Measurements from ENCODE around the gene ATG5.

Gene ATG5

GRCh38 chr6:106325336-106326178, at the start of gene ATG5:
TSS of gene ATG5 (minus strand) at chr6:106325760. CDS start at chr6:106316208, 9,552 bp downstream.
- peaks cover 4% of the 10 kb centered on the region; the same call in 1 of the 2 replicates for H3K4me1 ChIP-seq (ENCODE audit: insufficient read depth, low read length)
- peak within 1 kb of the TSS; percentile 52 for H3K27ac ChIP-seq (ENCODE audit: low read length)
- no peaks in the 10 kb centered on the region for H3K27me3 ChIP-seq (ENCODE audit: insufficient read depth, low read length)
- H3K4me3 ChIP-seq (ENCODE audit: low read length) = peak within 1 kb of the TSS; percentile 91
- no peaks in the 10 kb centered on the region for H3K36me3 ChIP-seq (ENCODE audit: insufficient read depth, low read depth, low read length)
- H3K9ac ChIP-seq (ENCODE audit: low read depth, low read length) = peak within 1 kb of the TSS; percentile 90
- no peaks in the 10 kb centered on the region for H3K9me3 ChIP-seq (ENCODE audit: insufficient read depth, low read depth, low read length)

- H3K4me3 ChIP-seq (ENCODE audit: low read length) = no peak overlapping the region
- no peaks in the 10 kb centered on the region for H3K27me3 ChIP-seq (ENCODE audit: insufficient read depth, low read length)
- H3K27ac ChIP-seq (ENCODE audit: low read length) = no peak overlapping the region
- no peak overlapping the region for H3K9ac ChIP-seq (ENCODE audit: low read depth, low read length)
- no peaks in the 10 kb centered on the region for H3K9me3 ChIP-seq (ENCODE audit: insufficient read depth, low read depth, low read length)
- H3K36me3 ChIP-seq (ENCODE audit: insufficient read depth, low read depth, low read length) = no peaks in the 10 kb centered on the region
- H3K4me1 ChIP-seq (ENCODE audit: insufficient read depth, low read length) = peaks cover 8% of the 10 kb centered on the region
These were observed 48.1 kb upstream of the ATG5 start for GRCh38 chr6:106373502-106374239.

GRCh38 chr6:106372838-106373501, 47.4 kb upstream of the ATG5 start:
- H3K27me3 ChIP-seq (ENCODE audit: insufficient read depth, low read length) = no peaks in the 10 kb centered on the region
- no peaks in the 10 kb centered on the region for H3K36me3 ChIP-seq (ENCODE audit: insufficient read depth, low read depth, low read length)
- no peak overlapping the region for H3K4me3 ChIP-seq (ENCODE audit: low read length)
- no peak overlapping the region for H3K9ac ChIP-seq (ENCODE audit: low read depth, low read length)
- H3K27ac ChIP-seq (ENCODE audit: low read length) = no peak overlapping the region
- peaks cover 8% of the 10 kb centered on the region for H3K4me1 ChIP-seq (ENCODE audit: insufficient read depth, low read length)
- no peaks in the 10 kb centered on the region for H3K9me3 ChIP-seq (ENCODE audit: insufficient read depth, low read depth, low read length)

- H3K27me3 ChIP-seq (ENCODE audit: insufficient read depth, low read length) = no peaks in the 10 kb centered on the region
- no peaks in the 10 kb centered on the region for H3K36me3 ChIP-seq (ENCODE audit: insufficient read depth, low read depth, low read length)
- no peak overlapping the region for H3K9ac ChIP-seq (ENCODE audit: low read depth, low read length)
- H3K9me3 ChIP-seq (ENCODE audit: insufficient read depth, low read depth, low read length) = no peaks in the 10 kb centered on the region
- H3K4me1 ChIP-seq (ENCODE audit: insufficient read depth, low read length) = peaks cover 8% of the 10 kb centered on the region
- no peak overlapping the region for H3K27ac ChIP-seq (ENCODE audit: low read length)
- no peak overlapping the region for H3K4me3 ChIP-seq (ENCODE audit: low read length)
These were observed 45.1 kb upstream of the ATG5 start for GRCh38 chr6:106370639-106371038.

- Histone ChIP-seq H3K9ac (ENCODE audit: low read depth, low read length) (no peak overlapping the region), H3K27ac (ENCODE audit: low read length) (no peak overlapping the region), H3K9me3 (ENCODE audit: insufficient read depth, low read depth, low read length) (no peaks in the 10 kb centered on the region), H3K36me3 (ENCODE audit: insufficient read depth, low read depth, low read length) (no peaks in the 10 kb centered on the region), H3K4me3 (ENCODE audit: low read length) (no peak overlapping the region), H3K27me3 (ENCODE audit: insufficient read depth, low read length) (no peaks in the 10 kb centered on the region), H3K4me1 (ENCODE audit: insufficient read depth, low read length) (peaks cover 8% of the 10 kb centered on the region)
These were observed 44.2 kb upstream of the ATG5 start for GRCh38 chr6:106369739-106370138.

- no peak overlapping the region for H3K4me3 ChIP-seq (ENCODE audit: low read length)
- peaks cover 24% of the 10 kb centered on the region for H3K27me3 ChIP-seq (ENCODE audit: insufficient read depth, low read length)
- H3K9ac ChIP-seq (ENCODE audit: low read depth, low read length) = no peak overlapping the region
- no peaks in the 10 kb centered on the region for H3K9me3 ChIP-seq (ENCODE audit: insufficient read depth, low read depth, low read length)
- H3K4me1 ChIP-seq (ENCODE audit: insufficient read depth, low read length) = no peaks in the 10 kb centered on the region
- H3K36me3 ChIP-seq (ENCODE audit: insufficient read depth, low read depth, low read length) = no peaks in the 10 kb centered on the region
- H3K27ac ChIP-seq (ENCODE audit: low read length) = no peak overlapping the region
These were observed 38.0 kb upstream of the ATG5 start for GRCh38 chr6:106363401-106364138.

- no peaks in the 10 kb centered on the region for H3K36me3 ChIP-seq (ENCODE audit: insufficient read depth, low read depth, low read length)
- peak overlapping the region; percentile 71 for H3K4me3 ChIP-seq (ENCODE audit: low read length)
- no peak overlapping the region for H3K27ac ChIP-seq (ENCODE audit: low read length)
- no peaks in the 10 kb centered on the region for H3K4me1 ChIP-seq (ENCODE audit: insufficient read depth, low read length)
- no peaks in the 10 kb centered on the region for H3K9me3 ChIP-seq (ENCODE audit: insufficient read depth, low read depth, low read length)
- peak overlapping the region; percentile 47; the same call in 1 of the 2 replicates for H3K9ac ChIP-seq (ENCODE audit: low read depth, low read length)
- H3K27me3 ChIP-seq (ENCODE audit: insufficient read depth, low read length) = peaks cover 24% of the 10 kb centered on the region
These were observed 35.5 kb upstream of the ATG5 start for GRCh38 chr6:106360989-106361430.

GRCh38 chr6:106360410-106360988, 34.9 kb upstream of the ATG5 start, which contains the start of gene CRYBG1:
TSS of gene CRYBG1 (plus strand) at chr6:106360717. CDS start at chr6:106360909, 192 bp downstream.
- Histone ChIP-seq H3K36me3 (ENCODE audit: insufficient read depth, low read depth, low read length) (no peaks in the 10 kb centered on the region), H3K27ac (ENCODE audit: low read length) (no peak within 1 kb of the TSS), H3K4me3 (ENCODE audit: low read length) (peak within 1 kb of the TSS; percentile 71), H3K9me3 (ENCODE audit: insufficient read depth, low read depth, low read length) (no peaks in the 10 kb centered on the region), H3K27me3 (ENCODE audit: insufficient read depth, low read length) (peaks cover 24% of the 10 kb centered on the region), H3K9ac (ENCODE audit: low read depth, low read length) (peak within 1 kb of the TSS; percentile 47; the same call in 1 of the 2 replicates), H3K4me1 (ENCODE audit: insufficient read depth, low read length) (no peaks in the 10 kb centered on the region)

GRCh38 chr6:106359959-106360409, 34.4 kb upstream of the ATG5 start:
- H3K27me3 ChIP-seq (ENCODE audit: insufficient read depth, low read length) = peaks cover 24% of the 10 kb centered on the region
- H3K9me3 ChIP-seq (ENCODE audit: insufficient read depth, low read depth, low read length) = no peaks in the 10 kb centered on the region
- peak overlapping the region; percentile 33; the same call in 1 of the 2 replicates for H3K9ac ChIP-seq (ENCODE audit: low read depth, low read length)
- no peaks in the 10 kb centered on the region for H3K4me1 ChIP-seq (ENCODE audit: insufficient read depth, low read length)
- H3K36me3 ChIP-seq (ENCODE audit: insufficient read depth, low read depth, low read length) = no peaks in the 10 kb centered on the region
- H3K27ac ChIP-seq (ENCODE audit: low read length) = no peak overlapping the region
- H3K4me3 ChIP-seq (ENCODE audit: low read length) = peak overlapping the region; percentile 71; the same call in 1 of the 2 replicates

- H3K9ac ChIP-seq (ENCODE audit: low read depth, low read length) = no peak overlapping the region
- H3K27me3 ChIP-seq (ENCODE audit: insufficient read depth, low read length) = peaks cover 19% of the 10 kb centered on the region
- no peaks in the 10 kb centered on the region for H3K9me3 ChIP-seq (ENCODE audit: insufficient read depth, low read depth, low read length)
- H3K4me3 ChIP-seq (ENCODE audit: low read length) = no peak overlapping the region
- no peaks in the 10 kb centered on the region for H3K4me1 ChIP-seq (ENCODE audit: insufficient read depth, low read length)
- H3K27ac ChIP-seq (ENCODE audit: low read length) = no peak overlapping the region
- H3K36me3 ChIP-seq (ENCODE audit: insufficient read depth, low read depth, low read length) = no peaks in the 10 kb centered on the region
These were observed 30.8 kb upstream of the ATG5 start for GRCh38 chr6:106356378-106356777.

Measured in iPS-20b (cell line).